ENCODE measurements around the gene PLG. TPM values are rescaled to one million over a fixed set of nuclear protein-coding genes. Genes with fewer than 3 reads are reported as not detected.
A peak's percentile ranks its signal among the peaks of the same experiment; 100 is the strongest.
"Not testable (repeated sequence)": the region's sequence is repeated elsewhere in the genome, so short reads cannot be mapped to it uniquely, and the experiment has no call there.

Gene PLG
- total RNA-seq, 1 donor from 2014 or later: 0.12 TPM

GRCh38 chr6:160780656-160781055 lies 78.6 kb downstream of the PLG start:
- ATAC-seq: not testable (repeated sequence)

- ATAC-seq: no peak
Measured at GRCh38 chr6:160781298-160781697, 79.3 kb downstream of the PLG start.

DNA sequence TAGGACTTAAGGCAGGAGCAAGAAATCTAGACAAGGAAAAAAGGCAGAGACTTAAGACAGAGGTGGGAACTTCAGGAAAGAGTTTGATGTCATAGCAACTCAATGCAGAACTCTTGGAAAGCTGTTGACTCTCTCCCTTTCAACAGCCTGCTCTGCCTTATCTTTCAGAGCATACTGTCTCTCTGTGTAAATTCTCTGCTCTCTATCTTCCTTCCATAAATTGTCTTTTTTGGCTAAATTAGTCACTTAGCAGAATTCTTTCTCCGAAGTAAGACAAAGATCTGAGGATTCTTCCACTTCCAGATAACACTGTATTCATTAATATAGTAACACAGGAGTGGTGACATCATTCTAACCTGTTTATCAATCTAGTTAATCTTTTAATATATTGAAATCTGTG lies 80.2 kb downstream of the PLG start:
- ATAC-seq: no peak

DNA sequence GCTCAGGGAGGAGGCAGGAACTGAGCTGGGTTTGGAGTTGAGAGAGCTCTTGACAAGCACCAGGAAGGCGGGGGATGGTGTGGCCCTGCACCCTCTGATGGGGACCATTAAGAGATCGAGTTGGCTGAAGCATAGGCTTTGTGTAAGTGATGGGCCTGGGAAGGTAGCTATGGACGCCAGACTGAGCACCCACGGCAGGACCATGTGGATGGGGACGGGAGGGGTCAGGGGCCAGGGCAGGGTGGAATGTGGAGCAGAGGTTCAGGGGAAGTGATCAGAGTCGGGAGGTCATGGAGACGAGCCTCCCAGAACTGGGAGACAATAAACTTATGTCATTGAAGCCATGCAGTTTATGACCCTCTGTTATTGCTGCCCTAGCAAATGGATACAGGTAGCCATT lies 81.7 kb downstream of the PLG start:
- no peak for ATAC-seq

DNA sequence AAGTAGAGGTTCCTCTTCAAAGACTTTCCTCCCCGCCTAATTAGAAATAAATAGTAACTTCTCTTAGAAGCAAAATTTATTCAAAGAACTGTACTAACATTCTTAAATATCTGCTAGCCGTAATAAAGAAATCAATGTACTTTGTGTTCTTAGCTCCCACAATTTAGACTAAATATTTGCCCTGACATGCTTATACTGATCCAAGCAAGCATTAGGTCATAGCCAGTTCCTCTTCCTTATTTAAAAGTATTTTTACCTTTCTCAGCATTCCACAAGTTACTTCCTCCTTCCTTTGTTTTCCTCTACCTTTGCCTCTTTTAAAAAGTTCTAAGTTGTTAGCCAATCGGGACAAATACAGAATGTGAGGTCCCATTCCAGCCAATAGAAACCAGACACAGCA lies 86.1 kb downstream of the PLG start:
- ATAC-seq: not testable (repeated sequence)

DNA sequence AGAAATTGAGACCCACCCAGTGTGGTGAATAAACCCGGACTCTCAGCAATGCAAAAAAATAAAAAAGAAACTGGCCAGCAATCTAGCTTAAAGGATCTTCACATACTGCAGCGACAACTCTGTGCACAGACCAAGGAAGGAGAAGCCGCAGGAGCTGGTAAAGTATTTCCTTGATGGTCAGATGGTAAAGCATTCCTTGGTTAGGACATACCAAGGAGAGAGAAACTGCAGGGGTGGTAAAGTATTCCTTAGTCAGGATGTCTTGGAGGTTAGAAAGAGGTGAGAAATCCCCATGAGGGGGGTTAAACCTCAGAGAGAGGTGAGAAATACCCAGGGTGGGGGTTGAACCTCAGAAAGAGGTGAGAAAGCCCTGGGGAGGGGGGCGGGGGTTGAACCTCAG lies 86.8 kb downstream of the PLG start:
- ATAC-seq: peak; percentile 41

DNA sequence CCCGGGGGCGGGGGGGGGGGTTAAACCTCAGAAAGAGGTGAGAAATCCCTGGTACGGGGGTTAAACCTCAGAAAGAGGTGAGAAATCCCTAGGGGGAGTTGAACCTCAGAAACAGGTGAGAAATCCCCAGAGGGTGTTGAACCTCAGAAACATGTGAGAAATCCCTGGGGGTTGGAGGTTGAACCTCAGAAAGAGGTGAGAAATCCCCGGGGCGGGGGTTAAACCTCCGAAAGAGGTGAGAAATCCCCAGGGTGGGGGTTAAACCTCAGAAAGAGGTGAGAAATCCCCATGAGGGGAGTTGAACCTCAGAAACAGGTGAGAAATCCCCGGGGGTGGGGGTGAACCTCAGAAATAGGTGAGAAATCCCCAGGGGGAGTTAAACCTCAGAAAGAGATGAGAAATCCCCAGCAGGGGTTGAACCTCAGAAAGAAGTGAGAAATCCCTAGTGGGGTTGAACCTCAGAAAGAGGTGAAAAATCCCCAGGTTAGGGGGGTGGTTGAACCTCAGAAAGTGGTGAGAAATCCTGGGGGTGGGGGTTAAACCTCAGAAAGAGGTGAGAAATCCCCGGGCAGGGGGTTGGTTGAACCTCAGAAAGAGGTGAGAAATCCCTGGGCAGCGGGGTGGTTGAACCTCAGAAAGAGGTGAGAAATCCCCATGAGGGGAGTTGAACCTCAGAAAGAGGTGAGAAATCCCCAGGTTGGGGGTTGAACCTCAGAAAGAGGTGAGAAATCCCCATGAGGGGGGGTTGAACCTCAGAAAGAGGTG lies 87.4 kb downstream of the PLG start:
- no peak for ATAC-seq

- ATAC-seq: no peak
Measured at GRCh38 chr6:160790028-160790792, 88.2 kb downstream of the PLG start.

- peak; percentile 45 for ATAC-seq
Measured at GRCh38 chr6:160791459-160791858, 89.4 kb downstream of the PLG start.

- ATAC-seq: peak; percentile 83
Measured at GRCh38 chr6:160791981-160792418, 90.0 kb downstream of the PLG start.

GRCh38 chr6:160792708-160793107 lies 90.7 kb downstream of the PLG start:
- ATAC-seq: no peak

- ATAC-seq: no peak
Measured at GRCh38 chr6:160793652-160794051, 91.6 kb downstream of the PLG start.

- ATAC-seq: peak; percentile 37
Measured at GRCh38 chr6:160795721-160796120, 93.7 kb downstream of the PLG start.

GRCh38 chr6:160798625-160799024 lies 96.6 kb downstream of the PLG start:
- ATAC-seq: no peak

DNA sequence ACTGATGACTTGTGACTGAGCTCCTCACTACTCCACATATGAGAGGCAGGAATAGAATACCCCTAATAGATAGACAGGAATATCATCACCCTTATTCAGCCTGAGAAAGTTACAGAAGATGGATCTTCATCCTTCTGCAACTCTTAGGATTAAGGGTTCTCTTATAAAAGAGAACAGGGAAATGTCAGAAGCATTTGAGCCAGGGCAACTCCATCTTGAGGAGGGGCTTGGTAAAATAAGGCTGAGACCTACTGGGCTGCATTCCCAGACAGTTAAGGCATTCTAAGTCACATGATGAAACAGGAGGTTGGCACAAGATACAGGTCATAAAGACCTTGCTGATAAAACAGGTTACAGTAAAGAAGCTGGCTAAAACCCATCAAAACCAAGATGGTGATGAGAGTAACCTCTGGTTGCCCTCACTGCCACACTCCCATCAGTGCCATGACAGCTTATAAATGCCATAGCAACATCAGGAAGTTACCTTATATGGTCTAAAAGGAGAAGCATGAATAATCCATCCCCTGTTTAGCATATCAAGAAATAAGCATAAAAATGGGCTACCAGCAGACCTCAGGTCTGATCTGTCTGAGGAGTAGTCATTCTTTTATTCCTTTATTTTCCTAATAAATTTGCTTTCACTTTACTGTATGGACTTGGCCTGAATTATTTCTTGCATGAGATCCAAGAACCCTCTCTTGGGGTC lies 97.9 kb downstream of the PLG start:
- ATAC-seq: no peak

DNA sequence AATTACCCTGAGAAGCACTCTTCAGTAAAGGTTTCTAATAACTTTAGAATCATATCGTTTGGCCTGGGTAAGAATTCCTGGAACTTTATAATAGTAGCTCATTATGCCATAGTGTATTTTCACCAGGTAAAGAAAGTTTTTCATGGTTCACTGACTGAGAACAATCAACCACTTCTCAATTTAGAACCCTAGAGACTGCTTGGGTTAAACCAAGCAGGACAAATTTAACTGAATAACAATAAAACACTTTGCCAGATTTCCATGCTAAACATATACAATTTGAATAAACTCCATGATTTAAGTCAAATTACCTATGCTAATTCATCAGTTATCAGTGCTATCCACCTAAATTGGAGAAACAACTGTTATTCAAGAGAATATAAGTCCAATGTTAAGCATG lies 99.4 kb downstream of the PLG start:
- no peak for ATAC-seq

- ATAC-seq: not testable (repeated sequence)
Measured at GRCh38 chr6:160802049-160802448, 100.0 kb downstream of the PLG start.

Other genes with a start within 250 kb of the PLG start
- gene LPA, start 38.0 kb upstream of the PLG start, total RNA-seq: 0.24 TPM

Data from esophagus mucosa (tissue), 1 donor.